Fibroblast of skin of left quadriceps (primary cell): ENCODE results near the gene SGSM1.
A peak's percentile ranks its signal among the peaks of the same experiment; 100 is the strongest.
"Not testable (repeated sequence)": the region's sequence is repeated elsewhere in the genome, so short reads cannot be mapped to it uniquely, and the experiment has no call there.

ENCODE experiments used
- DNase-seq, 2 experiments: peaks; one replicate each; pipeline ENCODE4 v3.0.0-alpha.2; 2013; ENCODE audit warnings: low read depth in 2 of 2

SGSM1 gene

GRCh38 chr22:24894220-24894975 is 88.4 kb downstream of the SGSM1 start:
- DNase-seq: peak; percentile 21 to 26

- peak in 1 of 2 experiments; percentile 4 for DNase-seq
Measured at GRCh38 chr22:24894998-24895397, 89.0 kb downstream of the SGSM1 start.

GRCh38 chr22:24901448-24901847 is 95.4 kb downstream of the SGSM1 start:
- DNase-seq: no peak

GRCh38 chr22:24905909-24906308 is 99.9 kb downstream of the SGSM1 start:
- no peak for DNase-seq

- DNase-seq: not testable (repeated sequence)
Measured at GRCh38 chr22:24907101-24907500, 101.1 kb downstream of the SGSM1 start.

GRCh38 chr22:24920029-24920428 is 114.0 kb downstream of the SGSM1 start:
- DNase-seq: no peak

GRCh38 chr22:24925586-24926427 is 119.8 kb downstream of the SGSM1 start:
- no peak for DNase-seq

- DNase-seq: no peak
Measured at GRCh38 chr22:24926428-24926725, 120.4 kb downstream of the SGSM1 start.

- DNase-seq: no peak
Measured at GRCh38 chr22:24926849-24927579, 121.0 kb downstream of the SGSM1 start.

GRCh38 chr22:24928322-24928721 is 122.3 kb downstream of the SGSM1 start:
- DNase-seq: no peak

GRCh38 chr22:24930678-24931077 is 124.7 kb downstream of the SGSM1 start:
- DNase-seq: no peak

- DNase-seq: no peak
Measured at GRCh38 chr22:24935771-24936483, 129.9 kb downstream of the SGSM1 start.

GRCh38 chr22:24937114-24937513 is 131.1 kb downstream of the SGSM1 start:
- DNase-seq: no peak

GRCh38 chr22:24938741-24939341 is 132.8 kb downstream of the SGSM1 start:
- DNase-seq: no peak

GRCh38 chr22:24942301-24942700 is 136.3 kb downstream of the SGSM1 start:
- DNase-seq: no peak

- DNase-seq: no peak
Measured at GRCh38 chr22:24944217-24944937, 138.4 kb downstream of the SGSM1 start.

GRCh38 chr22:24945430-24945829 is 139.4 kb downstream of the SGSM1 start:
- no peak for DNase-seq

GRCh38 chr22:24947383-24947782 is 141.4 kb downstream of the SGSM1 start:
- DNase-seq: no peak

GRCh38 chr22:24947881-24948280 is 141.9 kb downstream of the SGSM1 start:
- DNase-seq: no peak

- DNase-seq: no peak
Measured at GRCh38 chr22:24948356-24949202, 142.6 kb downstream of the SGSM1 start.
